GM23338 (cell line): ENCODE results near the gene DLG2. TPM values are rescaled to one million over a fixed set of nuclear protein-coding genes. Genes with fewer than 3 reads are reported as not detected.
A peak's percentile ranks its signal among the peaks of the same experiment; 100 is the strongest.
"Not testable (repeated sequence)": the region's sequence is repeated elsewhere in the genome, so short reads cannot be mapped to it uniquely, and the experiment has no call there.

Experiments
- ATAC-seq: fragments of 200-7000 bp; cut with Tn5 transposase; 3 replicates; pipeline ENCODE4 v1.9.1; 2020
- DNase-seq: peaks from one replicate; pipeline ENCODE4 v3.0.0-alpha.2; 2015; ENCODE audit warnings: low spot score
- H2AFZ ChIP-seq: fragments of 200-600 bp; sonication (generic); 2 replicates; pipeline ENCODE4 v1.8.0; 2016; ENCODE audit warnings: antibody characterized with exemption, mild to moderate bottlenecking, moderate library complexity
- H3F3A ChIP-seq: fragments of 200-600 bp; sonication (generic); replicated peaks from 2 replicates; pipeline ENCODE4 v1.8.0; 2017; ENCODE audit warnings: antibody characterized with exemption, mixed run types, low read depth
- H3K27ac ChIP-seq: fragments of 200-600 bp; sonication (generic); 2 replicates; pipeline ENCODE4 v1.6.1; 2016; ENCODE audit warnings: low read depth
- H3K27me3 ChIP-seq: fragments of 200-600 bp; sonication (generic); 2 replicates; pipeline ENCODE4 v1.8.0; 2016; ENCODE audit warnings: mild to moderate bottlenecking, mixed run types, moderate library complexity; ENCODE audit not compliant: insufficient read depth
- H3K36me3 ChIP-seq: fragments of 200-600 bp; sonication (generic); 2 replicates; pipeline ENCODE4 v1.8.0; 2016; ENCODE audit warnings: mild to moderate bottlenecking; ENCODE audit not compliant: insufficient read depth
- H3K4me1 ChIP-seq: fragments of 200-600 bp; sonication (generic); 2 replicates; pipeline ENCODE4 v1.8.0; 2016; ENCODE audit warnings: mild to moderate bottlenecking, moderate library complexity; ENCODE audit not compliant: insufficient read depth
- H3K4me2 ChIP-seq: fragments of 200-600 bp; sonication (generic); 2 replicates; pipeline ENCODE4 v1.7.1; 2017; ENCODE audit warnings: mixed run types
- H3K4me3 ChIP-seq: fragments of 200-600 bp; sonication (generic); 2 replicates; pipeline ENCODE4 v1.6.1; 2016; ENCODE audit warnings: mixed run types
- H3K79me2 ChIP-seq: fragments of 200-600 bp; sonication (generic); replicated peaks from 2 replicates; pipeline ENCODE4 v1.8.0; 2017; ENCODE audit warnings: mild to moderate bottlenecking; ENCODE audit not compliant: insufficient read depth
- H3K9me2 ChIP-seq: fragments of 200-600 bp; sonication (generic); 2 replicates; pipeline ENCODE4 v1.8.0; 2017; ENCODE audit not compliant: insufficient read depth
- H4K20me1 ChIP-seq: fragments of 200-600 bp; sonication (generic); replicated peaks from 2 replicates; pipeline ENCODE4 v1.8.0; 2017; ENCODE audit warnings: mild to moderate bottlenecking; ENCODE audit not compliant: insufficient read depth
- H3K27ac Mint-ChIP-seq: 2 replicates; pipeline ENCODE4 v1.8.0; 2020; ENCODE audit warnings: inconsistent platforms, mild to moderate bottlenecking, moderate library complexity, mixed read lengths
- H3K27me3 Mint-ChIP-seq: 3 replicates; pipeline ENCODE4 v1.8.0; 2022; ENCODE audit warnings: low read depth, mild to moderate bottlenecking, moderate library complexity, mixed read lengths, inconsistent platforms; ENCODE audit not compliant: insufficient read depth, poor library complexity
- H3K36me3 Mint-ChIP-seq: 3 replicates; pipeline ENCODE4 v1.8.0; 2021; ENCODE audit warnings: low read depth, mild to moderate bottlenecking, inconsistent platforms, moderate library complexity, mixed read lengths
- H3K4me1 Mint-ChIP-seq: 3 replicates; pipeline ENCODE4 v1.8.0; 2020; ENCODE audit warnings: mild to moderate bottlenecking, inconsistent platforms, mixed read lengths
- H3K4me3 Mint-ChIP-seq: 3 replicates; pipeline ENCODE4 v1.8.0; 2021; ENCODE audit warnings: moderate library complexity, mild to moderate bottlenecking, inconsistent platforms, mixed read lengths
- H3K9me3 Mint-ChIP-seq: 3 replicates; pipeline ENCODE4 v1.8.0; 2020; ENCODE audit warnings: moderate library complexity, mild to moderate bottlenecking, inconsistent platforms, mixed read lengths
- CREB1 ChIP-seq: fragments of 250-450 bp; sonication (Bioruptor Pico); IDR thresholded peaks from 2 replicates; pipeline ENCODE4 v1.5.0; 2020; ENCODE audit warnings: low read depth, mild to moderate bottlenecking, moderate library complexity
- CTCF ChIP-seq, 2 experiments: fragments of 200-600 bp in 1 of 2; sonication (generic) in 1 of 2; conservative IDR thresholded peaks; 2 replicates each; pipeline versions ENCODE4 v1.5.1 to v1.6.1; 2016 to 2017; ENCODE audit warnings: antibody characterized with exemption in 2 of 2, low read depth in 2 of 2, mild to moderate bottlenecking in 2 of 2, moderate library complexity in 1 of 2
- POLR2AphosphoS5 ChIP-seq: IDR thresholded peaks from 2 replicates; pipeline ENCODE4 v1.6.1; 2016; ENCODE audit warnings: antibody characterized with exemption, low read depth
- REST ChIP-seq: IDR thresholded peaks from one replicate; pipeline ENCODE4 v1.6.1; 2018; ENCODE audit warnings: antibody characterized with exemption; ENCODE audit not compliant: unreplicated experiment
- ZNF331 ChIP-seq: fragments of 250-450 bp; sonication (Bioruptor Pico); IDR thresholded peaks from 2 replicates; pipeline ENCODE4 v1.5.0; 2020; ENCODE audit warnings: low read depth, mild to moderate bottlenecking, moderate library complexity
- polyA plus RNA-seq: library from polyadenylated mRNA; unstranded; fragments of >200 nt; fragmentation: Nextera tagmentation; extraction: Ambion mirVana; gene quantifications from 2 replicates; pipeline ENCODE4 v1.2.1, GENCODE V29; 2016
- total RNA-seq: library from RNA; depleted of rRNA; stranded (reverse); fragments of >200 nt; shearing (Covaris generic); gene quantifications from 2 replicates; pipeline ENCODE4 v1.2.3, GENCODE V29; 2014

The DLG2 gene
- total and polyA plus RNA-seq, 2 experiments from 2014 or later, result 19.8 to 21.5 TPM

- H3K27me3 Mint-ChIP-seq, result peaks cover 2% of the 10 kb centered on the region
Measured at GRCh38 chr11:85619499-85619898, 7.6 kb downstream of the DLG2 start.

DNA sequence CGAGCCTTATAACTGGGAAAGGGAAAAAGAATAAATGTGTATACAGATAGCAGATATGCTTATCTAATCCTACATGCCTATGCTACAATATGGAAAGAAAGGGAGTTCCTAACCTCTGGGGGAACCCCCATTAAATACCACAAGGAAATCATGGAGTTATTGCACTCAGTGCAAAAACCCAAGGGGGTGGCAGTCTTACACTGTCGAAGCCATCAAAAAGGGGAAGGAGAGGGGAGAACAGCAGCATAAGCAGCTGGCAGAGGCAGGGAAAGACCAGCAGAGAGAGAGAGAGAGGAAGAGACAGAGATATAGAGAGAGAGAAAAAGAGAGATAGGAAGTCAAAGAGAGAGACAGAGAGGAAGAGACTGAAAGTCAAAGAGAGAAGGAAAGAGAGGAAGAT is 15.5 kb downstream of the DLG2 start:
- H3K4me2 ChIP-seq, H3K36me3 ChIP-seq, H3F3A ChIP-seq, H3K4me3 ChIP-seq, H3K4me3 Mint-ChIP-seq, H2AFZ ChIP-seq, H3K27me3 Mint-ChIP-seq, H3K27ac Mint-ChIP-seq, H4K20me1 ChIP-seq, H3K27ac ChIP-seq, H3K27me3 ChIP-seq, ATAC-seq, H3K9me2 ChIP-seq, H3K79me2 ChIP-seq, DNase-seq: not testable (repeated sequence)
- peaks cover 18% of the 10 kb centered on the region; the same call in 1 of the 2 replicates for H3K4me1 ChIP-seq
- Mint-ChIP-seq H3K4me1 (peaks cover 19% of the 10 kb centered on the region), H3K9me3 (peaks cover 29% of the 10 kb centered on the region), H3K36me3 (peaks cover 63% of the 10 kb centered on the region)

More at GRCh38 chr11:85619499-85619898, 7.6 kb downstream of the DLG2 start:
- H3K36me3 ChIP-seq, result no peaks in the 10 kb centered on the region
- Mint-ChIP-seq H3K9me3 (no peaks in the 10 kb centered on the region), H3K4me1 (no peaks in the 10 kb centered on the region; the same call in 1 of the 3 replicates), H3K36me3 (no peaks in the 10 kb centered on the region), H3K4me3 (no peak overlapping the region), H3K27ac (no peak overlapping the region)
- H3K79me2 ChIP-seq, result no peaks in the 10 kb centered on the region
- DNase-seq (no peak), ATAC-seq (no peak)
- H2AFZ ChIP-seq, result no peak overlapping the region
- no peaks in the 10 kb centered on the region for H3K9me2 ChIP-seq
- no peaks in the 10 kb centered on the region for H4K20me1 ChIP-seq
- H3K27ac ChIP-seq, result peak overlapping the region; percentile 8; the same call in 1 of the 2 replicates
- no peak overlapping the region for H3K4me2 ChIP-seq
- H3K27me3 ChIP-seq, result no peaks in the 10 kb centered on the region
- H3K4me3 ChIP-seq, result no peak overlapping the region
- H3K4me1 ChIP-seq, result no peaks in the 10 kb centered on the region; the same call in 1 of the 2 replicates
- TF ChIP-seq CTCF (conservative IDR thresholded peaks at IDR 0.05; ENCODE audit: low read depth in 2 of 2) (no peak), REST (no peak), ZNF331 (CRISPR knock-in tag) (no peak), POLR2AphosphoS5 (no peak), CREB1 (no peak)
- H3F3A ChIP-seq, result no peaks in the 10 kb centered on the region

DNA sequence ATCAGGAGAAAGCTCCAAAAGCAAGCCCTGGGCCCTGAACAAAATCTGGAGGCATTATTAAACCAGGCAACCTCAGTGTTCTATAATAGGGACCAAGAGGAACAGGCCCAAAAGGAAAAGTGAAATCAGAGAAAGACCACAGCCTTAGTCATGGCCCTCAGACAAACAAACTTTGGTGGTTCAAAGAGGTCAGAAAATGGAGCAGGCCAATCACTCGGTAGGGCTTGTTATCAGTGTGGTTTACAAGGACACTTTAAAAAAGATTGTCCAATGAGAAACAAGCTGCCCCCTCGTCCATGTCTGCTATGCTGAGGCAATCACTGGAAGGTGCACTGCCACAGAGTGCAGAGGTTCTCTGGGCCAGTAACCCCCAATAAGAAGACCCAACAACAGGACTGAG is 17.9 kb downstream of the DLG2 start:
- H3K27me3 Mint-ChIP-seq, H4K20me1 ChIP-seq, H3K4me3 Mint-ChIP-seq, H3K27me3 ChIP-seq, H3K79me2 ChIP-seq, H3K36me3 ChIP-seq, H3K27ac Mint-ChIP-seq, H3K4me2 ChIP-seq, H3K4me3 ChIP-seq, H3F3A ChIP-seq, DNase-seq, H2AFZ ChIP-seq, ATAC-seq, H3K9me2 ChIP-seq: not testable (repeated sequence)
- peaks cover 32% of the 10 kb centered on the region for H3K9me3 Mint-ChIP-seq
- Histone ChIP-seq H3K27ac (peak overlapping the region; percentile 87; the same call in 1 of the 2 replicates), H3K4me1 (peaks cover 23% of the 10 kb centered on the region; the same call in 1 of the 2 replicates)
- peaks cover 25% of the 10 kb centered on the region for H3K4me1 Mint-ChIP-seq
- peaks cover 74% of the 10 kb centered on the region for H3K36me3 Mint-ChIP-seq
